IMR-90 (cell line): ENCODE results near the gene TRAPPC10. TPM values are rescaled to one million over a fixed set of nuclear protein-coding genes. Genes with fewer than 3 reads are reported as not detected.

Experiments used
- microRNA-seq, 2 experiments: library from miRNA; stranded (forward) in 1 of 2; unstranded in 1 of 2; fragments of 10-50 nt in 1 of 2; fragments of <30 nt in 1 of 2; gene quantifications in 1 of 2; microRNA quantifications in 1 of 2; one replicate each; pipeline versions ENCODE3 to v1.1.0; 2013 to 2020; ENCODE audit not compliant: insufficient read depth in 1 of 2, insufficient read length in 1 of 2, unreplicated experiment in 1 of 2
- polyA plus RNA-seq, 3 experiments: library from polyadenylated mRNA; depleted of rRNA; stranded (reverse); fragments of >200 nt; gene quantifications; 2 replicates each; pipeline ENCODE4 v1.2.3, GENCODE V29; 2012; ENCODE audit warnings: low replicate concordance in 1 of 3
- small RNA-seq, 5 experiments: library from RNA; depleted of rRNA; stranded (forward); fragments of <200 nt; gene quantifications; one replicate each; pipeline ENCODE3, GENCODE V24; 2012
- total RNA-seq: library from RNA; depleted of rRNA; stranded (reverse); fragments of >200 nt; gene quantifications from 2 replicates; pipeline ENCODE4 v1.2.3, GENCODE V29; 2012; rRNA removed

TRAPPC10 gene
- total and polyA plus RNA-seq, 2 of the 4 experiments (the other 2 are of a cell fraction) = 17.8 to 18.1 TPM

Small RNAs within 50 kb of the gene (microRNA-seq; reads per million reads assigned to microRNA genes)
- gene RNU6-1150P (ENCODE audit: insufficient read depth, insufficient read length) = not detected

Small RNAs within 50 kb of the gene (small RNA-seq; reads per million reads assigned to genes)
- 0 reads per million in 5 experiments for gene RNU6-1150P

Other genes with a start within 250 kb of the TRAPPC10 start
- 6.1 and 6.9 TPM in 2 replicates for gene CSTB, start 236.0 kb upstream of the TRAPPC10 start, total RNA-seq
- gene CSTB, start 236.0 kb upstream of the TRAPPC10 start, polyA plus RNA-seq (2012; rRNA removed) = 71.7 and 87.4 TPM in 2 replicates
- gene RRP1, start 222.7 kb upstream of the TRAPPC10 start, total RNA-seq = 18.3 and 23.3 TPM in 2 replicates
- 18.1 and 20.2 TPM in 2 replicates for gene RRP1, start 222.7 kb upstream of the TRAPPC10 start, polyA plus RNA-seq (2012; rRNA removed)
- 24.2 and 27.1 TPM in 2 replicates for gene AGPAT3, start 147.1 kb upstream of the TRAPPC10 start, total RNA-seq
- 36.2 and 38.7 TPM in 2 replicates for gene AGPAT3, start 147.1 kb upstream of the TRAPPC10 start, polyA plus RNA-seq (2012; rRNA removed)
- gene PWP2, start 95.1 kb downstream of the TRAPPC10 start, total RNA-seq = 7.0 and 7.8 TPM in 2 replicates
- 2.3 and 2.4 TPM in 2 replicates for gene PWP2, start 95.1 kb downstream of the TRAPPC10 start, polyA plus RNA-seq (2012; rRNA removed)
- 18.1 and 21.9 TPM in 2 replicates for gene GATD3, start 121.4 kb downstream of the TRAPPC10 start, total RNA-seq
- 14.3 and 17.1 TPM in 2 replicates for gene GATD3, start 121.4 kb downstream of the TRAPPC10 start, polyA plus RNA-seq (2012; rRNA removed)
- gene ICOSLG, start 228.6 kb downstream of the TRAPPC10 start, total RNA-seq = under 0.01 TPM in 2 replicates
- 0.09 and 0.17 TPM in 2 replicates for gene ICOSLG, start 228.6 kb downstream of the TRAPPC10 start, polyA plus RNA-seq (2012; rRNA removed)
- gene DNMT3L, start 249.6 kb downstream of the TRAPPC10 start, total RNA-seq = not detected in 2 replicates
- gene DNMT3L, start 249.6 kb downstream of the TRAPPC10 start, polyA plus RNA-seq (2012; rRNA removed) = not detected in 2 replicates